Mesodermal cell (in vitro differentiated cells): ENCODE measurements around the gene TMEM95.

Experiments
- H3K27ac ChIP-seq: 2 replicates; pipeline ENCODE4 v1.7.0; 2013; ENCODE audit warnings: mild to moderate bottlenecking, low read depth, low read length, moderate library complexity; ENCODE audit not compliant: severe bottlenecking
- H3K36me3 ChIP-seq: 2 replicates; pipeline ENCODE4 v1.7.1; 2013; ENCODE audit warnings: mild to moderate bottlenecking, low read length, moderate library complexity; ENCODE audit not compliant: control insufficient read depth, insufficient read depth
- H3K4me1 ChIP-seq: one replicate; pipeline ENCODE4 v1.7.1; 2013; ENCODE audit warnings: mild to moderate bottlenecking, low read length; ENCODE audit not compliant: insufficient read depth, control insufficient read depth, poor library complexity, severe bottlenecking
- H3K4me3 ChIP-seq: 2 replicates; pipeline ENCODE4 v1.7.0; 2013; ENCODE audit warnings: low read length, control low read depth, mild to moderate bottlenecking; ENCODE audit not compliant: insufficient read depth, poor library complexity, severe bottlenecking; ENCODE audit errors: extremely low read depth
- H3K9me3 ChIP-seq: 2 replicates; pipeline ENCODE4 v1.7.1; 2013; ENCODE audit warnings: mild to moderate bottlenecking, low read length, moderate library complexity; ENCODE audit not compliant: control insufficient read depth
- WGBS, 2 experiments: methylation state at CpG; one replicate each; pipeline ENCODE4 v1.1.5; 2013; ENCODE audit warnings: missing lambda C conversion rate in 2 of 2; ENCODE audit not compliant: insufficient coverage in 2 of 2; 5-methylcytosine and 5-hydroxymethylcytosine counted together

Gene TMEM95

GRCh38 chr17:7348478-7349242 is 6.3 kb upstream of the TMEM95 start:
- Histone ChIP-seq H3K27ac (no peak overlapping the region), H3K36me3 (no peaks in the 10 kb centered on the region), H3K4me3 (no peak overlapping the region), H3K9me3 (no peaks in the 10 kb centered on the region), H3K4me1 (peaks cover 16% of the 10 kb centered on the region)
- WGBS, 2 experiments, result 92 to 94% methylated on average over 14 to 18 of the region's 19 CpGs

DNA sequence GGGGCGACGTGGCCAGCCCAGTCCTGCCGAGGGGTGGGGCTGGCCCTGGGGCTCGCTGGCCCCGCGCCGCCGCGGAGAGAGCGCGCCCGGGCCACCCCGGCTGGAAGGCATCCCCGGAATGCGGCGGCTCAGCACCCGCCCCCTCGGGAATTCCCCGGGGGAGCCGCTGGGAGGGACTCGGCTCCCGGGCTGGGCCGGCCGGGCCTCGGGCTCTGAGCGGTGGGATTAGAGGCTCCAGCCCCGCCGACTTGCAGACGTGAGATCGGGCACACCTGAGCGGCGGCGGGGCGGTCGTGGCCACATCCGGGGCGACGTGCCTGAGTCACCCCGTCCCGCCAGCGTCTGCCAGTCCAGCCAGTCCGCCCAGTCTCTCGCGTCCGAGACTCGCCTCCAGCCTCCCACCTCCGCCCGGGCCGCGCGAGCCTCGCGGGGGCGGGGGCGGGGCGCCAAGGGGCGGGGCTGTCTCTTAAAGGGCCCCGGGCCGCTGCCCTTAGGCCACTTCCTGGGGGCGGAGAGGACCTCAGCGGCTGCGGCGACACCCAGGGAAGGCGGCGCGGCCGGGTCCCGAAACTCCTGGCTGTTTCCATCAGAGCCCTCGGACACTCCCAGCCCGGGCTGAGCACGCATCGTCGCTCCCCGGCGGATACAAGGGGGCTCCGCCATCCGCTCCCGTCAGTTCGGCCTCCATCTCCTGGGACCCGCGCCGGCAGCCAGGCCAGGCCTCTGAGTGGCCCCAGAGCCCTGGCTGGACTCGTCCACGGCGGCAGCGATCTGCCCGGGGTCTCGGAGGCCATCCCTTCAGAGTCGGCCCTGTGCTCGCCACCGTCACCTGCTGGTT is 3.1 kb upstream of the TMEM95 start, which contains the start of gene KCTD11:
Gene KCTD11, plus strand, starts transcription at position 498 of the 838 bp plus-strand sequence.
- peak within 1 kb of the TSS; percentile 86 for H3K4me3 ChIP-seq
- H3K9me3 ChIP-seq, result no peaks in the 10 kb centered on the region
- peaks cover 29% of the 10 kb centered on the region for H3K4me1 ChIP-seq
- 0% methylated on average over 82 to 84 of the region's 91 CpGs for WGBS, 2 experiments
- peak within 1 kb of the TSS; percentile 98 for H3K27ac ChIP-seq
- no peaks in the 10 kb centered on the region for H3K36me3 ChIP-seq

GRCh38 chr17:7352503-7352889 is 2.5 kb upstream of the TMEM95 start:
- Histone ChIP-seq H3K4me1 (peaks cover 29% of the 10 kb centered on the region), H3K27ac (peak overlapping the region; percentile 98)
- WGBS, 2 experiments, result 37 to 51% methylated on average over 7 to 10 of the region's 10 CpGs

GRCh38 chr17:7352910-7353635 is 1.9 kb upstream of the TMEM95 start:
- H3K4me3 ChIP-seq, result no peak overlapping the region
- no peaks in the 10 kb centered on the region for H3K9me3 ChIP-seq
- H3K27ac ChIP-seq, result no peak overlapping the region
- peaks cover 29% of the 10 kb centered on the region for H3K4me1 ChIP-seq
- H3K36me3 ChIP-seq, result no peaks in the 10 kb centered on the region
- WGBS, 2 experiments, result 94% methylated on average over 31 to 35 of the region's 37 CpGs

More at GRCh38 chr17:7352503-7352889, 2.5 kb upstream of the TMEM95 start:
- Histone ChIP-seq H3K9me3 (no peaks in the 10 kb centered on the region), H3K4me3 (peak overlapping the region; percentile 86), H3K36me3 (no peaks in the 10 kb centered on the region)

- H3K4me1 ChIP-seq, result peaks cover 28% of the 10 kb centered on the region
- no peak overlapping the region for H3K4me3 ChIP-seq
Measured at GRCh38 chr17:7354262-7354843, 603 bp upstream of the TMEM95 start.

GRCh38 chr17:7355573-7355972 is 617 bp downstream of the TMEM95 start:
- Histone ChIP-seq H3K9me3 (no peaks in the 10 kb centered on the region), H3K4me1 (peaks cover 23% of the 10 kb centered on the region), H3K27ac (no peak overlapping the region), H3K4me3 (no peak overlapping the region), H3K36me3 (no peaks in the 10 kb centered on the region)
- 97% methylated on average over 3 of the region's 8 CpGs; no CpG with 5 or more reads in 1 of the 2 experiments for WGBS, 2 experiments

More at GRCh38 chr17:7354262-7354843, 603 bp upstream of the TMEM95 start:
- WGBS, 2 experiments, result 78 to 88% methylated on average over 6 of the region's 9 CpGs
- no peaks in the 10 kb centered on the region for H3K36me3 ChIP-seq
- no peaks in the 10 kb centered on the region for H3K9me3 ChIP-seq
- H3K27ac ChIP-seq, result no peak overlapping the region

DNA sequence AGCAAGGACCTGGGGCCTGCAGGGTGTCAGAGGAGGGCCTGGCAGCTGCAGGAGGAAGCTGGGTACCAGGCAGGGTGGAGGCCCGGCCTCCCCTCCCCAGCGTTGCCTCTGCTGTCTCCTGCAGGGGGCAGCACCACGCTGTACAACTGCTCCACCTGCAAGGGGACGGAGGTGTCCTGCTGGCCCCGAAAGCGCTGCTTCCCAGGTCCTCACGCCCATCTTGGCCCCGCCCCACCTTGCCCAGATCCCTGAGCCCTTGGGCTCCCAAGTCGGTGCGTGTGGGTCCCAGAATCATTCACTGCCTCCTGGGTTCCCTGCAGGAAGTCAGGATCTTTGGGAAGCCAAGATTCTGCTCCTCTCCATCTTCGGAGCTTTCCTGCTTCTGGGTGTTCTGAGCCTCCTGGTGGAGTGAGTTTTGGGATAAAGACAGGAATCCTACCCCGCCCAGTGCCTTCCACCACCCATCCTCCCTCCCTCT is 1.2 kb downstream of the TMEM95 start:
- H3K9me3 ChIP-seq, result no peaks in the 10 kb centered on the region
- WGBS, 2 experiments, result 2 to 5% methylated on average over 10 of the region's 12 CpGs

GRCh38 chr17:7356756-7357155 is 1.8 kb downstream of the TMEM95 start:
- Histone ChIP-seq H3K4me1 (peaks cover 23% of the 10 kb centered on the region), H3K4me3 (no peak overlapping the region), H3K36me3 (no peaks in the 10 kb centered on the region), H3K27ac (no peak overlapping the region), H3K9me3 (no peaks in the 10 kb centered on the region)
- WGBS, 2 experiments, result 89 to 92% methylated on average over 5 to 6 of the region's 8 CpGs

More for the DNA sequence above, 1.2 kb downstream of the TMEM95 start:
- Histone ChIP-seq H3K36me3 (no peaks in the 10 kb centered on the region), H3K4me3 (no peak overlapping the region), H3K4me1 (peaks cover 23% of the 10 kb centered on the region), H3K27ac (no peak overlapping the region)

DNA sequence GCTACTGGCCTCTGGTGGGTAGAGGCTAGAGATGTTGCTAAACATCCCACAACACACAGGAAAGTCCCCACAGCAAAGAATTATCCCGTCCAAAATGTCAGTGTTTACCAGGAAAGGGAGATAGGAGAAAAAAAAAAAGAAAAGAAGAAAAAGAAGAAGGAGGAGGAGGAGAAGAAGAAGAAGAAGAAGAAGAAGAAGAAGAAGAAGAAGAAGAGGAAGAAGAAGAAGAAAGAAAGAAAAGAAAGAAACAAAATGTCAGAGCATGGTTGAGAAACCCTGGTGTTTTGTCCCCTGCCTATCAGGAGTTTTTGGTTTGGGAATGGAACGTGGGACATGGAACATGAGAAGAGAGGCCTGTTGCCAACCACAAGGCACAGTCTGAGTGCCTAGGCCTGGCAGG is 2.4 kb downstream of the TMEM95 start:
- Histone ChIP-seq H3K9me3 (no peaks in the 10 kb centered on the region), H3K4me1 (peaks cover 23% of the 10 kb centered on the region), H3K27ac (no peak overlapping the region), H3K36me3 (no peaks in the 10 kb centered on the region), H3K4me3 (no peak overlapping the region)
- 88 to 100% methylated on average over 1 to 2 of the region's 2 CpGs for WGBS, 2 experiments

DNA sequence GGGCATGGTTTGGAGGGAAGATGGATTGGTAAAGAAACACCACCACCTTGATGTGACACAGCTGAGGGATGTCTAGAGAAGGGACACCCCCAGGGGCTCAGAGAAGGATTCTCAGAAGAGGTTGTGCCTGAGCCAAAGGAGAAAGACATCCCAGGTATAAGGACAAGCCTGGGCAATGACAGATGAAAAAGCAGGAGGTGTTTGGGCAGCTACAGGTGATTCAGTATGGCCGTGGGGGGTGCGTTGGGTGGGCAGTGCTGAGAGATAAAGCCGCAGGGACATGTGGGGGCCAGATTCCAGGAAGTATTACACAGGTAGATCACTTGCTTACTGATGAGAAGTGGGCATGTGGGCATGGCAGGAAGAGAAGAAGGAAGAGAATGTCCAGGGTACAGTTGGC is 7.0 kb downstream of the TMEM95 start:
- no peaks in the 10 kb centered on the region for H3K9me3 ChIP-seq
- 96 to 100% methylated on average over 1 to 3 of the region's 3 CpGs for WGBS, 2 experiments

More for the DNA sequence above, 7.0 kb downstream of the TMEM95 start:
- H3K4me1 ChIP-seq, result peaks cover 4% of the 10 kb centered on the region
- no peak overlapping the region for H3K4me3 ChIP-seq
- H3K27ac ChIP-seq, result no peak overlapping the region
- no peaks in the 10 kb centered on the region for H3K36me3 ChIP-seq
